HFFc6 (cell line): ENCODE data around the gene RAPGEF4. TPM values are rescaled to one million over a fixed set of nuclear protein-coding genes. Genes with fewer than 3 reads are reported as not detected.

Experiments
- DNase-seq: peaks from one replicate; pipeline ENCODE4 v3.0.0-alpha.2; 2018
- H3K27ac Mint-ChIP-seq: 2 replicates; pipeline ENCODE4 v1.8.0; 2020; ENCODE audit warnings: mild to moderate bottlenecking, mixed read lengths
- H3K27me3 Mint-ChIP-seq: 2 replicates; pipeline ENCODE4 v1.8.0; 2021; ENCODE audit warnings: mild to moderate bottlenecking, moderate library complexity, mixed read lengths; ENCODE audit not compliant: insufficient read depth
- H3K36me3 Mint-ChIP-seq: 2 replicates; pipeline ENCODE4 v1.8.0; 2021; ENCODE audit warnings: low read depth, mixed read lengths
- H3K4me1 Mint-ChIP-seq: 2 replicates; pipeline ENCODE4 v1.8.0; 2020; ENCODE audit warnings: low read depth, mixed read lengths
- H3K4me3 Mint-ChIP-seq: 2 replicates; pipeline ENCODE4 v1.8.0; 2020; ENCODE audit warnings: mild to moderate bottlenecking, moderate library complexity, mixed read lengths
- H3K9me3 Mint-ChIP-seq: 2 replicates; pipeline ENCODE4 v1.8.0; 2020; ENCODE audit warnings: mild to moderate bottlenecking, mixed read lengths
- CTCF ChIP-seq: fragments of 200-600 bp; sonication (generic); IDR thresholded peaks from 2 replicates; pipeline ENCODE4 v1.5.0; 2021; ENCODE audit warnings: antibody characterized with exemption, mild to moderate bottlenecking
- total RNA-seq, 6 experiments: library from RNA; stranded (reverse); fragmentation: NEBNext Ultra II Directional; extraction: Animal tissue kit (Norgen Biotek cat#: 25700); gene quantifications; 2 replicates in 1 of 6; 3 replicates in 5 of 6; pipeline ENCODE4 v1.2.3, GENCODE V29; 2021

Gene RAPGEF4
- total RNA-seq, 6 experiments from 2014 or later: 0.14 to 0.37 (median 0.18) TPM

- no peaks in the 10 kb centered on the region for H3K36me3 Mint-ChIP-seq
- no peak for DNase-seq
- no peaks in the 10 kb centered on the region for H3K9me3 Mint-ChIP-seq
- H3K27me3 Mint-ChIP-seq: no peaks in the 10 kb centered on the region; the same call in none of the 2 replicates
- no peak for TF ChIP-seq CTCF
- peaks cover 20% of the 10 kb centered on the region for H3K4me1 Mint-ChIP-seq
- no peak overlapping the region for H3K4me3 Mint-ChIP-seq
- H3K27ac Mint-ChIP-seq: no peak overlapping the region
Measured at GRCh38 chr2:172842511-172843265, 107.0 kb downstream of the RAPGEF4 start.

- DNase-seq: no peak
- no peaks in the 10 kb centered on the region for H3K36me3 Mint-ChIP-seq
- H3K4me3 Mint-ChIP-seq: no peak overlapping the region
- H3K4me1 Mint-ChIP-seq: peaks cover 15% of the 10 kb centered on the region
- H3K9me3 Mint-ChIP-seq: no peaks in the 10 kb centered on the region
- no peak overlapping the region for H3K27ac Mint-ChIP-seq
- TF ChIP-seq CTCF: no peak
- H3K27me3 Mint-ChIP-seq: no peaks in the 10 kb centered on the region; the same call in none of the 2 replicates
Measured at GRCh38 chr2:172843266-172843582, 107.6 kb downstream of the RAPGEF4 start.

GRCh38 chr2:172843902-172844715, 108.5 kb downstream of the RAPGEF4 start:
- H3K4me1 Mint-ChIP-seq: peaks cover 11% of the 10 kb centered on the region; the same call in 1 of the 2 replicates
- no peaks in the 10 kb centered on the region for H3K9me3 Mint-ChIP-seq
- no peak overlapping the region for H3K4me3 Mint-ChIP-seq
- no peaks in the 10 kb centered on the region; the same call in none of the 2 replicates for H3K27me3 Mint-ChIP-seq
- no peak overlapping the region for H3K27ac Mint-ChIP-seq
- TF ChIP-seq CTCF: no peak
- DNase-seq: no peak
- no peaks in the 10 kb centered on the region for H3K36me3 Mint-ChIP-seq

- H3K4me1 Mint-ChIP-seq: peaks cover 11% of the 10 kb centered on the region; the same call in 1 of the 2 replicates
- no peak for DNase-seq
- H3K4me3 Mint-ChIP-seq: no peak overlapping the region
- no peaks in the 10 kb centered on the region; the same call in none of the 2 replicates for H3K27me3 Mint-ChIP-seq
- H3K27ac Mint-ChIP-seq: no peak overlapping the region
- TF ChIP-seq CTCF: no peak
- no peaks in the 10 kb centered on the region for H3K9me3 Mint-ChIP-seq
- no peaks in the 10 kb centered on the region for H3K36me3 Mint-ChIP-seq
Measured at GRCh38 chr2:172845028-172845630, 109.5 kb downstream of the RAPGEF4 start.

GRCh38 chr2:172846551-172846950, 110.9 kb downstream of the RAPGEF4 start:
- H3K36me3 Mint-ChIP-seq: peaks cover 9% of the 10 kb centered on the region
- no peak for DNase-seq
- H3K27me3 Mint-ChIP-seq: no peaks in the 10 kb centered on the region; the same call in none of the 2 replicates
- no peak overlapping the region for H3K4me3 Mint-ChIP-seq
- H3K4me1 Mint-ChIP-seq: peaks cover 11% of the 10 kb centered on the region; the same call in 1 of the 2 replicates
- no peak overlapping the region for H3K27ac Mint-ChIP-seq
- peaks cover 7% of the 10 kb centered on the region; the same call in 1 of the 2 replicates for H3K9me3 Mint-ChIP-seq
- no peak for TF ChIP-seq CTCF
